K562 (cell line): ENCODE results near the gene SMAD4. TPM values are rescaled to one million over a fixed set of nuclear protein-coding genes. Genes with fewer than 3 reads are reported as not detected.
A peak's percentile ranks its signal among the peaks of the same experiment; 100 is the strongest.

Experiments
- FOXK2 ChIP-seq, 2 experiments: fragments of 450-650 bp; IDR thresholded peaks in 1 of 2; conservative IDR thresholded peaks in 1 of 2; 2 replicates each; pipeline ENCODE4 v1.6.1; 2016; ENCODE audit warnings: low read depth in 2 of 2, mild to moderate bottlenecking in 1 of 2
- MGA ChIP-seq: fragments of 450-650 bp; IDR thresholded peaks from 2 replicates; pipeline ENCODE4 v1.6.1; 2016; ENCODE audit warnings: mild to moderate bottlenecking, moderate library complexity
- polyA plus RNA-seq, 8 experiments: library from polyadenylated mRNA; depleted of rRNA in 4 of 8; stranded (reverse) in 5 of 8; unstranded in 3 of 8; fragments of >200 nt; fragmentation: Nextera tagmentation in 2 of 8; fragmentation: Illumina TruSeq in 1 of 8; extraction: Ambion mirVana in 2 of 8; extraction: Trizol in 1 of 8; gene quantifications; 2 replicates each; pipeline versions ENCODE4 v1.2.1 to v1.2.3, GENCODE V29; 2011 to 2014; ENCODE audit warnings: inconsistent platforms in 1 of 8, missing spikeins in 1 of 8
- total RNA-seq, 7 experiments: library from RNA; depleted of rRNA in 6 of 7; stranded (reverse); fragments of >200 nt in 6 of 7; fragmentation: Illumina TruSeq in 2 of 7; extraction: Trizol in 2 of 7; gene quantifications; 2 replicates each; pipeline versions ENCODE4 v1.2.1 to v1.2.3, GENCODE V29; 2011 to 2021; ENCODE audit warnings: low replicate concordance in 1 of 7

The SMAD4 gene
- total and polyA plus RNA-seq, 9 of the 15 experiments (the other 6 are each of a cell fraction or from before 2014, with no cell fraction given): 5.7 to 55.0 (median 39.4) TPM

- TF ChIP-seq MGA (peak; percentile 15; the same call in 1 of the 2 replicates), FOXK2 (conservative IDR thresholded peaks at IDR 0.05 in 1 of 2, IDR thresholded peaks at IDR 0.05 in 1 of 2; ENCODE audit: low read depth in 2 of 2) (no peak)
Observed at GRCh38 chr18:51107598-51108305, 77.7 kb downstream of the SMAD4 start (continued).
